HG03521 (cell line): ENCODE results near the gene FAM174B.

Experiments
- ATAC-seq: cut with Tn5 transposase; IDR thresholded peaks from one replicate; pipeline ENCODE4 v1.9.1; 2021; ENCODE audit warnings: mild to moderate bottlenecking, moderate library complexity; ENCODE audit not compliant: unreplicated experiment

The FAM174B gene

GRCh38 chr15:92655178-92655995, at the start of gene FAM174B:
Gene FAM174B, minus strand, starts transcription at chr15:92655775.
- ATAC-seq, result peak; percentile 44

- no peak for ATAC-seq
Measured at GRCh38 chr15:92696096-92696495, 40.5 kb upstream of the FAM174B start.

GRCh38 chr15:92693691-92694331, 38.2 kb upstream of the FAM174B start:
- ATAC-seq, result no peak

- no peak for ATAC-seq
Measured at GRCh38 chr15:92690395-92690794, 34.8 kb upstream of the FAM174B start.

- no peak for ATAC-seq
Measured at GRCh38 chr15:92687746-92688145, 32.2 kb upstream of the FAM174B start.

GRCh38 chr15:92687195-92687602, 31.6 kb upstream of the FAM174B start:
- ATAC-seq, result no peak

GRCh38 chr15:92683511-92683834, 27.9 kb upstream of the FAM174B start:
- ATAC-seq, result no peak

GRCh38 chr15:92682741-92683510, 27.4 kb upstream of the FAM174B start:
- ATAC-seq, result no peak

- no peak for ATAC-seq
Measured at GRCh38 chr15:92681141-92681631, 25.6 kb upstream of the FAM174B start.

- no peak for ATAC-seq
Measured at GRCh38 chr15:92677999-92678398, 22.4 kb upstream of the FAM174B start.

- no peak for ATAC-seq
Measured at GRCh38 chr15:92676561-92676960, 21.0 kb upstream of the FAM174B start.

- ATAC-seq, result no peak
Measured at GRCh38 chr15:92675485-92675884, 19.9 kb upstream of the FAM174B start.

GRCh38 chr15:92674347-92674746, 18.8 kb upstream of the FAM174B start:
- no peak for ATAC-seq

- ATAC-seq, result no peak
Measured at GRCh38 chr15:92672102-92672501, 16.5 kb upstream of the FAM174B start.

- ATAC-seq, result no peak
Measured at GRCh38 chr15:92671406-92671805, 15.8 kb upstream of the FAM174B start.

GRCh38 chr15:92670621-92671020, 15.0 kb upstream of the FAM174B start:
- ATAC-seq, result no peak

GRCh38 chr15:92669432-92669831, 13.9 kb upstream of the FAM174B start:
- ATAC-seq, result no peak

- no peak for ATAC-seq
Measured at GRCh38 chr15:92668620-92669019, 13.0 kb upstream of the FAM174B start.

- no peak for ATAC-seq
Measured at GRCh38 chr15:92667970-92668485, 12.5 kb upstream of the FAM174B start.

GRCh38 chr15:92667287-92667904, 11.8 kb upstream of the FAM174B start:
- ATAC-seq, result no peak

GRCh38 chr15:92666780-92667179, 11.2 kb upstream of the FAM174B start:
- no peak for ATAC-seq
